Liver (tissue), 9 donors: ENCODE results near the gene TRIM22. TPM values are rescaled to one million over a fixed set of nuclear protein-coding genes. Genes with fewer than 3 reads are reported as not detected.

Experiments
- DNase-seq: peaks from one replicate; pipeline ENCODE4 v3.0.0-alpha.2; 2017; ENCODE audit warnings: low spot score
- H3K27ac ChIP-seq, 2 donors: one replicate each; pipeline ENCODE4 v1.7.0; 2013; ENCODE audit warnings: inconsistent platforms in 2 of 2, low read length in 2 of 2, control low read depth in 1 of 2, low read depth in 1 of 2, mild to moderate bottlenecking in 1 of 2
- H3K27me3 ChIP-seq, 4 donors: one replicate each; pipeline versions ENCODE4 v1.6.1 to v1.7.0; 2013; ENCODE audit warnings: low read length in 3 of 4, inconsistent platforms in 1 of 4, mild to moderate bottlenecking in 1 of 4, moderate library complexity in 1 of 4; ENCODE audit not compliant: control insufficient read depth in 4 of 4, insufficient read depth in 4 of 4
- H3K36me3 ChIP-seq, 4 donors: one replicate each; pipeline versions ENCODE4 v1.6.1 to v1.7.0; 2013; ENCODE audit warnings: low read length in 3 of 4, mild to moderate bottlenecking in 3 of 4, low read depth in 1 of 4, moderate library complexity in 1 of 4; ENCODE audit not compliant: control insufficient read depth in 4 of 4, insufficient read depth in 3 of 4
- H3K4me1 ChIP-seq, 4 donors: one replicate each; pipeline versions ENCODE4 v1.6.1 to v1.7.0; 2013; ENCODE audit warnings: low read length in 3 of 4, mild to moderate bottlenecking in 3 of 4, moderate library complexity in 1 of 4; ENCODE audit not compliant: control insufficient read depth in 4 of 4, insufficient read depth in 4 of 4
- H3K4me3 ChIP-seq, 3 donors: one replicate each; pipeline versions ENCODE4 v1.6.1 to v1.7.0; 2013; ENCODE audit warnings: low read length in 3 of 3, control low read depth in 1 of 3, low read depth in 1 of 3, mild to moderate bottlenecking in 1 of 3
- H3K9ac ChIP-seq, 2 donors: one replicate each; pipeline ENCODE4 v1.7.0; 2013; ENCODE audit warnings: low read length in 2 of 2, mild to moderate bottlenecking in 2 of 2, moderate library complexity in 2 of 2, control low read depth in 1 of 2, low read depth in 1 of 2
- H3K9me3 ChIP-seq, 4 donors: one replicate each; pipeline versions ENCODE4 v1.6.1 to v1.7.0; 2013; ENCODE audit warnings: low read length in 3 of 4; ENCODE audit not compliant: control insufficient read depth in 4 of 4
- CTCF ChIP-seq: fragments of 150-350 bp; IDR thresholded peaks from 2 replicates; pipeline ENCODE4 v1.5.1; 2017; ENCODE audit warnings: improper control_type of control experiment, low read depth, low read length; ENCODE audit not compliant: missing input control
- EGR1 ChIP-seq, 2 donors: IDR thresholded peaks; 2 replicates each; pipeline ENCODE4 v1.6.1; 2016 to 2018; ENCODE audit warnings: antibody characterized with exemption in 2 of 2, low read depth in 2 of 2
- FOXA1 ChIP-seq: IDR thresholded peaks from 2 replicates; pipeline ENCODE4 v1.6.1; 2016; ENCODE audit warnings: antibody characterized with exemption
- FOXA2 ChIP-seq: IDR thresholded peaks from 2 replicates; pipeline ENCODE4 v1.6.1; 2016; ENCODE audit warnings: antibody characterized with exemption
- HNF4A ChIP-seq, 2 donors: conservative IDR thresholded peaks; 2 replicates each; pipeline ENCODE4 v1.6.1; 2016; ENCODE audit warnings: antibody characterized with exemption in 2 of 2, mild to moderate bottlenecking in 2 of 2
- REST ChIP-seq: IDR thresholded peaks from 2 replicates; pipeline ENCODE4 v1.6.1; 2016; ENCODE audit warnings: antibody characterized with exemption, mild to moderate bottlenecking
- RXRA ChIP-seq, 2 donors: IDR thresholded peaks; 2 replicates each; pipeline ENCODE4 v1.6.1; 2017 to 2018; ENCODE audit warnings: antibody characterized with exemption in 2 of 2, mild to moderate bottlenecking in 1 of 2
- SP1 ChIP-seq: IDR thresholded peaks from 2 replicates; pipeline ENCODE4 v1.6.1; 2018; ENCODE audit warnings: antibody characterized with exemption, mild to moderate bottlenecking
- WGBS: extraction: QIAGEN DNeasy Blood & Tissue Kit; methylation state at CpG from one replicate; pipeline ENCODE4 v1.1.7; 2013; 5-methylcytosine and 5-hydroxymethylcytosine counted together
- polyA plus RNA-seq, 2 donors: library from polyadenylated mRNA; stranded (reverse) in 1 of 2; unstranded in 1 of 2; fragments of 200-250 nt in 1 of 2; fragments of >200 nt in 1 of 2; fragmentation: Nextera tagmentation in 1 of 2; extraction: Ambion mirVana in 1 of 2; gene quantifications; one replicate each; pipeline versions ENCODE4 v1.2.1 to v1.2.3, GENCODE V29; 2013 to 2015
- total RNA-seq, 2 donors: library from RNA; depleted of rRNA; stranded (reverse); fragments of >200 nt; gene quantifications; one replicate each; pipeline ENCODE4 v1.2.3, GENCODE V29; 2014
- donor health status: healthy.
- donor health status: healthy.
- donor health status: healthy.
- donor health status: healthy.
- donor health status: healthy.

TRIM22 gene
- total and polyA plus RNA-seq, 4 donors: 3.6 to 21.6 (median 9.6) TPM

- no peak overlapping the region for H3K4me3 ChIP-seq
- no peaks in the 10 kb centered on the region for H3K27me3 ChIP-seq
- 84% methylated on average over 3 of the region's 3 CpGs for WGBS
- H3K4me1 ChIP-seq: no peaks in the 10 kb centered on the region
- no peak overlapping the region for H3K27ac ChIP-seq
- H3K9me3 ChIP-seq: no peaks in the 10 kb centered on the region
- H3K9ac ChIP-seq: no peak overlapping the region
- no peak for DNase-seq
- no peak for TF ChIP-seq SP1
- H3K36me3 ChIP-seq: no peaks in the 10 kb centered on the region
Measured at GRCh38 chr11:5746614-5747013, 57.0 kb downstream of the TRIM22 start.

DNA sequence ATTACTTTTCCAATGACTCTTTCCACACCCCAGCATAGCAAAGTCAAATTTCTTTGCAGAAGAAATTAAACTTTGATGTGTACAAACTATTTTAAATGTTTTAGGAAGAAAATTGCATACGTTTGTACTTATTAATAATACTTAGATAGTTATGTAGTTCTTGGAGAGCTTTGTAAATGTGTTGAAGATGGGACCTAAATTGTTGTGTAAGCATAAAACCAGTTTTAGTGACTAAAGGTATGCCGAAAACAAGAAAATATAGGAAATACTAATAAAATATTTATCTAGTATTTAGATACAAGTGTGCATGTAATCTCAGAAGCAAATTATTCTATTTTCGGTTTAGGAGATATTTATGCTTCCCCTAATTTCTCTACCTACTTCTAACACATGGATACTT is 60.2 kb downstream of the TRIM22 start:
- TF ChIP-seq HNF4A (conservative IDR thresholded peaks at IDR 0.05): no peak
- no peak for TF ChIP-seq CTCF
- no peak for TF ChIP-seq FOXA2
- TF ChIP-seq EGR1 (IDR thresholded peaks at IDR 0.05; ENCODE audit: low read depth in 2 of 2): no peak
- TF ChIP-seq RXRA (IDR thresholded peaks at IDR 0.05): no peak

DNA sequence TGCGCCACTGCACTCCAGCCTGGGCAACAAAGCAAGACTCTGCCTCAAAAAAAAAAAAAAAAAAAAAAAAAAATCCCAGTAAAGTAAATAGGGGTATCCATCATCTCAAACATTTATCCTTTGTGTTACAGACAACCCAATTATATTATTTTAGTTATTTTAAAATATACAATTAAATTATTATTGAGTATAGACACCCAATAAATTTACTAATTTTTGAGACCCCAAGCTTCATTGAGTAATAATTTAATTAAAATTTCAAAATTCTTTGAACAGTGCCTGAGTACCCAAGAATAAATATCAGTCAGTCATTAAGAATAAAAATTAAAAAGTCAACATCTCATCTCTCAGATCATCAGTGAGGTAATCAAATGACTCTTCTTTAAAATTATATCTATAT is 64.4 kb downstream of the TRIM22 start, which contains the start of gene OR52N4:
TSS of gene OR52N4 (plus strand) at position 301 of the 400 bp plus-strand sequence. CDS start 498 bp downstream, outside the sequence.
- Histone ChIP-seq H3K36me3 (no peaks in the 10 kb centered on the region), H3K4me3 (no peak within 1 kb of the TSS), H3K9ac (no peak within 1 kb of the TSS), H3K9me3 (no peaks in the 10 kb centered on the region), H3K27me3 (peaks cover 0 to 9% (median 0%) of the 10 kb centered on the region in 4 donors), H3K27ac (no peak within 1 kb of the TSS), H3K4me1 (no peaks in the 10 kb centered on the region)
- 92% methylated on average over 1 of the region's 1 CpG for WGBS
- TF ChIP-seq FOXA1: no peak
- no peak for TF ChIP-seq FOXA2
- no peak for TF ChIP-seq REST
- DNase-seq: no peak

More for the DNA sequence above, 60.2 kb downstream of the TRIM22 start:
- Histone ChIP-seq H3K4me3 (no peak overlapping the region), H3K9me3 (no peaks in the 10 kb centered on the region), H3K27ac (no peak overlapping the region), H3K9ac (no peak overlapping the region), H3K4me1 (no peaks in the 10 kb centered on the region), H3K36me3 (no peaks in the 10 kb centered on the region), H3K27me3 (peaks cover 0 to 6% (median 0%) of the 10 kb centered on the region in 4 donors)
- no peak for DNase-seq
- WGBS: 74% methylated on average over 3 of the region's 3 CpGs

Other genes with a start within 250 kb of the TRIM22 start
- under 1 TPM; 0.23 to 0.33 TPM for gene OR51I1, start 248.3 kb upstream of the TRIM22 start, total RNA-seq
- not detected for gene OR51I1, start 248.3 kb upstream of the TRIM22 start, polyA plus RNA-seq
- gene OR51I2, start 240.5 kb upstream of the TRIM22 start, total RNA-seq: not detected
- gene OR51I2, start 240.5 kb upstream of the TRIM22 start, polyA plus RNA-seq: not detected
- gene OR52D1, start 201.1 kb upstream of the TRIM22 start, total RNA-seq: not detected
- not detected for gene OR52D1, start 201.1 kb upstream of the TRIM22 start, polyA plus RNA-seq
- under 1 TPM; 0.09 to 0.33 TPM for gene UBQLN3, start 179.8 kb upstream of the TRIM22 start, total RNA-seq
- not detected for gene UBQLN3, start 179.8 kb upstream of the TRIM22 start, polyA plus RNA-seq
- gene UBQLNL, start 173.1 kb upstream of the TRIM22 start, total RNA-seq: under 1 TPM; 0.05 to 0.25 TPM
- under 1 TPM; 0.03 to 0.08 TPM for gene UBQLNL, start 173.1 kb upstream of the TRIM22 start, polyA plus RNA-seq
- gene OR52H1, start 141.2 kb upstream of the TRIM22 start, total RNA-seq: under 1 TPM; 0.14 to 0.33 TPM
- gene OR52H1, start 141.2 kb upstream of the TRIM22 start, polyA plus RNA-seq: not detected
- not detected for gene OR52B6, start 108.9 kb upstream of the TRIM22 start, total RNA-seq
- gene OR52B6, start 108.9 kb upstream of the TRIM22 start, polyA plus RNA-seq: not detected
- gene TRIM6, start 93.2 kb upstream of the TRIM22 start, total RNA-seq: 1 to 10 TPM in 1 of 2 donors, under 1 TPM in 1; 0.75 to 5.3 TPM
- gene TRIM6, start 93.2 kb upstream of the TRIM22 start, polyA plus RNA-seq: under 1 TPM; 0.39 to 0.40 TPM
- 1 to 10 TPM; 2.8 to 3.8 TPM for gene TRIM34, start 64.8 kb upstream of the TRIM22 start, total RNA-seq
- 1 to 10 TPM; 1.7 to 2.2 TPM for gene TRIM34, start 64.8 kb upstream of the TRIM22 start, polyA plus RNA-seq
- gene TRIM5, start 4.7 kb upstream of the TRIM22 start, total RNA-seq: 10 to 100 TPM; 16.3 to 20.2 TPM
- 1 to 10 TPM; 7.8 to 9.9 TPM for gene TRIM5, start 4.7 kb upstream of the TRIM22 start, polyA plus RNA-seq
- not detected for gene OR56B1, start 46.7 kb downstream of the TRIM22 start, total RNA-seq
- not detected for gene OR56B1, start 46.7 kb downstream of the TRIM22 start, polyA plus RNA-seq
- under 1 TPM in 1 of 2 donors, not detected in 1; 0.14 TPM for gene OR52N4, start 64.5 kb downstream of the TRIM22 start, total RNA-seq
- gene OR52N4, start 64.5 kb downstream of the TRIM22 start, polyA plus RNA-seq: not detected
- under 1 TPM in 1 of 2 donors, not detected in 1; 0.08 TPM for gene OR52N5, start 93.6 kb downstream of the TRIM22 start, total RNA-seq
- gene OR52N5, start 93.6 kb downstream of the TRIM22 start, polyA plus RNA-seq: not detected
- under 1 TPM; under 0.01 to 0.05 TPM for gene OR52N1, start 101.5 kb downstream of the TRIM22 start, total RNA-seq
- not detected for gene OR52N1, start 101.5 kb downstream of the TRIM22 start, polyA plus RNA-seq
- not detected for gene OR52N2, start 119.1 kb downstream of the TRIM22 start, total RNA-seq
- not detected for gene OR52N2, start 119.1 kb downstream of the TRIM22 start, polyA plus RNA-seq
- not detected for gene OR52E6, start 152.1 kb downstream of the TRIM22 start, total RNA-seq
- not detected for gene OR52E6, start 152.1 kb downstream of the TRIM22 start, polyA plus RNA-seq
- not detected for gene OR52E8, start 167.9 kb downstream of the TRIM22 start, total RNA-seq
- gene OR52E8, start 167.9 kb downstream of the TRIM22 start, polyA plus RNA-seq: not detected
- not detected for gene OR52E4, start 190.8 kb downstream of the TRIM22 start, total RNA-seq
- not detected for gene OR52E4, start 190.8 kb downstream of the TRIM22 start, polyA plus RNA-seq
- not detected for gene OR52E5, start 203.4 kb downstream of the TRIM22 start, total RNA-seq
- not detected for gene OR52E5, start 203.4 kb downstream of the TRIM22 start, polyA plus RNA-seq